Measurements from ENCODE around the gene KRTAP21-2. TPM values are rescaled to one million over a fixed set of nuclear protein-coding genes. Genes with fewer than 3 reads are reported as not detected.

The KRTAP21-2 gene
- total and polyA plus RNA-seq, 2 experiments from 2014 or later: not detected

GRCh38 chr21:30714946-30715345, 32.1 kb downstream of the KRTAP21-2 start:
- TF ChIP-seq EZH2phosphoT487 (IDR thresholded peaks at IDR 0.05; ENCODE audit: insufficient read depth, low read depth): no peak
- TF ChIP-seq EZH2 (IDR thresholded peaks at IDR 0.05; ENCODE audit: insufficient read depth, poor library complexity, severe bottlenecking): no peak
- in situ Hi-C loops (cut with MboI): no loop called here

GRCh38 chr21:30714456-30714855, 32.6 kb downstream of the KRTAP21-2 start:
- Histone ChIP-seq H2AFZ (no peak overlapping the region), H3K79me2 (ENCODE audit: insufficient read depth) (no peaks in the 10 kb centered on the region), H3K27ac (no peak overlapping the region), H3K4me3 (no peak overlapping the region), H3K4me1 (ENCODE audit: insufficient read depth) (no peaks in the 10 kb centered on the region), H3K27me3 (replicated peaks; ENCODE audit: insufficient read depth) (no peaks in the 10 kb centered on the region), H4K20me1 (ENCODE audit: insufficient read depth) (no peaks in the 10 kb centered on the region), H3K9me3 (ENCODE audit: low read depth) (peaks cover 3% of the 10 kb centered on the region), H3K4me2 (ENCODE audit: unreplicated experiment) (no peak overlapping the region), H3K9ac (no peak overlapping the region), H3K36me3 (ENCODE audit: low read depth) (no peaks in the 10 kb centered on the region), H3K9me2 (ENCODE audit: insufficient read depth) (no peaks in the 10 kb centered on the region), H3F3A (ENCODE audit: insufficient read depth) (no peaks in the 10 kb centered on the region)
- WGBS, 2 experiments (ENCODE audit: low coverage in 1 of 2, low lambda C conversion rate in 2 of 2, missing lambda C conversion rate in 2 of 2): 38 to 40% methylated on average over 3 of the region's 3 CpGs
- no peak for TF ChIP-seq EZH2phosphoT487 (IDR thresholded peaks at IDR 0.05; ENCODE audit: insufficient read depth, low read depth)
- TF ChIP-seq EZH2 (IDR thresholded peaks at IDR 0.05; ENCODE audit: insufficient read depth, poor library complexity, severe bottlenecking): no peak
- in situ Hi-C loops (cut with MboI): no loop called here
- no peak for DNase-seq

More at GRCh38 chr21:30714946-30715345, 32.1 kb downstream of the KRTAP21-2 start:
- H3K9me2 ChIP-seq (ENCODE audit: insufficient read depth): no peaks in the 10 kb centered on the region
- H3F3A ChIP-seq (ENCODE audit: insufficient read depth): no peaks in the 10 kb centered on the region
- H3K9ac ChIP-seq: no peak overlapping the region
- H3K79me2 ChIP-seq (ENCODE audit: insufficient read depth): no peaks in the 10 kb centered on the region
- no peaks in the 10 kb centered on the region for H3K4me1 ChIP-seq (ENCODE audit: insufficient read depth)
- no peak overlapping the region for H3K27ac ChIP-seq
- no peaks in the 10 kb centered on the region for H4K20me1 ChIP-seq (ENCODE audit: insufficient read depth)
- H3K27me3 ChIP-seq (replicated peaks; ENCODE audit: insufficient read depth): no peaks in the 10 kb centered on the region
- WGBS, 2 experiments (ENCODE audit: low coverage in 1 of 2, low lambda C conversion rate in 2 of 2, missing lambda C conversion rate in 2 of 2): 12 to 27% methylated on average over 2 of the region's 2 CpGs
- H3K4me3 ChIP-seq: no peak overlapping the region
- H3K4me2 ChIP-seq (ENCODE audit: unreplicated experiment): no peak overlapping the region
- H3K9me3 ChIP-seq (ENCODE audit: low read depth): peaks cover 3% of the 10 kb centered on the region
- no peaks in the 10 kb centered on the region for H3K36me3 ChIP-seq (ENCODE audit: low read depth)
- no peak for DNase-seq
- H2AFZ ChIP-seq: no peak overlapping the region

GRCh38 chr21:30713766-30714165, 33.3 kb downstream of the KRTAP21-2 start:
- Histone ChIP-seq H3K4me3 (no peak overlapping the region), H4K20me1 (ENCODE audit: insufficient read depth) (no peaks in the 10 kb centered on the region), H3K9me3 (ENCODE audit: low read depth) (peaks cover 3% of the 10 kb centered on the region), H3K79me2 (ENCODE audit: insufficient read depth) (no peaks in the 10 kb centered on the region), H3K27ac (no peak overlapping the region), H3K4me1 (ENCODE audit: insufficient read depth) (no peaks in the 10 kb centered on the region), H2AFZ (no peak overlapping the region), H3K9me2 (ENCODE audit: insufficient read depth) (no peaks in the 10 kb centered on the region), H3F3A (ENCODE audit: insufficient read depth) (no peaks in the 10 kb centered on the region), H3K27me3 (replicated peaks; ENCODE audit: insufficient read depth) (no peaks in the 10 kb centered on the region), H3K36me3 (ENCODE audit: low read depth) (no peaks in the 10 kb centered on the region), H3K9ac (no peak overlapping the region), H3K4me2 (ENCODE audit: unreplicated experiment) (no peak overlapping the region)
- TF ChIP-seq EZH2 (IDR thresholded peaks at IDR 0.05; ENCODE audit: insufficient read depth, poor library complexity, severe bottlenecking): no peak
- no peak for TF ChIP-seq EZH2phosphoT487 (IDR thresholded peaks at IDR 0.05; ENCODE audit: insufficient read depth, low read depth)
- DNase-seq: no peak
- in situ Hi-C loops (cut with MboI): no loop called here
- 47 to 54% methylated on average over 3 of the region's 3 CpGs for WGBS, 2 experiments (ENCODE audit: low coverage in 1 of 2, low lambda C conversion rate in 2 of 2, missing lambda C conversion rate in 2 of 2)

- Histone ChIP-seq H3K4me3 (no peak overlapping the region), H3K9me3 (ENCODE audit: low read depth) (peaks cover 3% of the 10 kb centered on the region), H4K20me1 (ENCODE audit: insufficient read depth) (no peaks in the 10 kb centered on the region), H3K36me3 (ENCODE audit: low read depth) (no peaks in the 10 kb centered on the region), H3K27me3 (replicated peaks; ENCODE audit: insufficient read depth) (no peaks in the 10 kb centered on the region), H3K9ac (no peak overlapping the region), H2AFZ (no peak overlapping the region), H3K4me1 (ENCODE audit: insufficient read depth) (no peaks in the 10 kb centered on the region), H3K4me2 (ENCODE audit: unreplicated experiment) (no peak overlapping the region), H3K9me2 (ENCODE audit: insufficient read depth) (no peaks in the 10 kb centered on the region), H3F3A (ENCODE audit: insufficient read depth) (no peaks in the 10 kb centered on the region), H3K79me2 (ENCODE audit: insufficient read depth) (no peaks in the 10 kb centered on the region), H3K27ac (no peak overlapping the region)
- in situ Hi-C loops (cut with MboI): no loop called here
- no peak for TF ChIP-seq EZH2 (IDR thresholded peaks at IDR 0.05; ENCODE audit: insufficient read depth, poor library complexity, severe bottlenecking)
- TF ChIP-seq EZH2phosphoT487 (IDR thresholded peaks at IDR 0.05; ENCODE audit: insufficient read depth, low read depth): no peak
- no peak for DNase-seq
- WGBS, 2 experiments (ENCODE audit: low coverage in 1 of 2, low lambda C conversion rate in 2 of 2, missing lambda C conversion rate in 2 of 2): 0 to 3% methylated on average over 3 of the region's 3 CpGs
Measured at GRCh38 chr21:30710499-30710898, 36.6 kb downstream of the KRTAP21-2 start.

- Histone ChIP-seq H2AFZ (no peak overlapping the region), H3K9ac (no peak overlapping the region), H3K79me2 (ENCODE audit: insufficient read depth) (no peaks in the 10 kb centered on the region), H3F3A (ENCODE audit: insufficient read depth) (no peaks in the 10 kb centered on the region), H3K9me2 (ENCODE audit: insufficient read depth) (no peaks in the 10 kb centered on the region), H4K20me1 (ENCODE audit: insufficient read depth) (no peaks in the 10 kb centered on the region), H3K36me3 (ENCODE audit: low read depth) (no peaks in the 10 kb centered on the region), H3K27ac (no peak overlapping the region), H3K9me3 (ENCODE audit: low read depth) (no peaks in the 10 kb centered on the region), H3K27me3 (replicated peaks; ENCODE audit: insufficient read depth) (no peaks in the 10 kb centered on the region), H3K4me1 (ENCODE audit: insufficient read depth) (no peaks in the 10 kb centered on the region), H3K4me2 (ENCODE audit: unreplicated experiment) (no peak overlapping the region), H3K4me3 (no peak overlapping the region)
- in situ Hi-C loops (cut with MboI): no loop called here
- TF ChIP-seq EZH2 (IDR thresholded peaks at IDR 0.05; ENCODE audit: insufficient read depth, poor library complexity, severe bottlenecking): no peak
- TF ChIP-seq EZH2phosphoT487 (IDR thresholded peaks at IDR 0.05; ENCODE audit: insufficient read depth, low read depth): no peak
- no peak for DNase-seq
Measured at GRCh38 chr21:30707409-30707808, 39.6 kb downstream of the KRTAP21-2 start.

Small RNA genes lying within 50 kb of the gene (small RNA-seq; reads per million reads assigned to genes)
- not detected for gene AP000244.1 (ENCODE audit: low read depth, low replicate concordance)
- not detected for gene KRTAP21-3 (ENCODE audit: low read depth, low replicate concordance)

Other genes starting within 250 kb of the KRTAP21-2 start
- not detected in 2 replicates for gene KRTAP19-5, start 245.1 kb downstream of the KRTAP21-2 start, total RNA-seq (2014; rRNA removed; shearing (Covaris generic))
- not detected in 2 replicates for gene KRTAP19-5, start 245.1 kb downstream of the KRTAP21-2 start, polyA plus RNA-seq (2016; fragmentation: Nextera tagmentation; extraction: Ambion mirVana)
- gene KRTAP19-6, start 205.4 kb downstream of the KRTAP21-2 start, total RNA-seq (2014; rRNA removed; shearing (Covaris generic)): not detected in 2 replicates
- gene KRTAP19-6, start 205.4 kb downstream of the KRTAP21-2 start, polyA plus RNA-seq (2016; fragmentation: Nextera tagmentation; extraction: Ambion mirVana): not detected in 2 replicates
- not detected in 2 replicates for gene KRTAP19-7, start 185.9 kb downstream of the KRTAP21-2 start, total RNA-seq (2014; rRNA removed; shearing (Covaris generic))
- not detected in 2 replicates for gene KRTAP19-7, start 185.9 kb downstream of the KRTAP21-2 start, polyA plus RNA-seq (2016; fragmentation: Nextera tagmentation; extraction: Ambion mirVana)
- not detected in 2 replicates for gene KRTAP22-2, start 156.9 kb downstream of the KRTAP21-2 start, total RNA-seq (2014; rRNA removed; shearing (Covaris generic))
- not detected in 2 replicates for gene KRTAP22-2, start 156.9 kb downstream of the KRTAP21-2 start, polyA plus RNA-seq (2016; fragmentation: Nextera tagmentation; extraction: Ambion mirVana)
- gene KRTAP6-3, start 154.8 kb downstream of the KRTAP21-2 start, total RNA-seq (2014; rRNA removed; shearing (Covaris generic)): not detected in 2 replicates
- not detected in 2 replicates for gene KRTAP6-3, start 154.8 kb downstream of the KRTAP21-2 start, polyA plus RNA-seq (2016; fragmentation: Nextera tagmentation; extraction: Ambion mirVana)
- gene KRTAP6-2, start 148.4 kb downstream of the KRTAP21-2 start, total RNA-seq (2014; rRNA removed; shearing (Covaris generic)): not detected in 2 replicates
- not detected in 2 replicates for gene KRTAP6-2, start 148.4 kb downstream of the KRTAP21-2 start, polyA plus RNA-seq (2016; fragmentation: Nextera tagmentation; extraction: Ambion mirVana)
- not detected in 2 replicates for gene KRTAP22-1, start 146.2 kb downstream of the KRTAP21-2 start, total RNA-seq (2014; rRNA removed; shearing (Covaris generic))
- gene KRTAP22-1, start 146.2 kb downstream of the KRTAP21-2 start, polyA plus RNA-seq (2016; fragmentation: Nextera tagmentation; extraction: Ambion mirVana): not detected in 2 replicates
- gene KRTAP6-1, start 133.3 kb downstream of the KRTAP21-2 start, total RNA-seq (2014; rRNA removed; shearing (Covaris generic)): not detected in 2 replicates
- gene KRTAP6-1, start 133.3 kb downstream of the KRTAP21-2 start, polyA plus RNA-seq (2016; fragmentation: Nextera tagmentation; extraction: Ambion mirVana): not detected in 2 replicates
- not detected in 2 replicates for gene KRTAP20-1, start 130.8 kb downstream of the KRTAP21-2 start, total RNA-seq (2014; rRNA removed; shearing (Covaris generic))
- gene KRTAP20-1, start 130.8 kb downstream of the KRTAP21-2 start, polyA plus RNA-seq (2016; fragmentation: Nextera tagmentation; extraction: Ambion mirVana): not detected in 2 replicates
- gene KRTAP20-4, start 126.6 kb downstream of the KRTAP21-2 start, total RNA-seq (2014; rRNA removed; shearing (Covaris generic)): not detected in 2 replicates
- not detected in 2 replicates for gene KRTAP20-4, start 126.6 kb downstream of the KRTAP21-2 start, polyA plus RNA-seq (2016; fragmentation: Nextera tagmentation; extraction: Ambion mirVana)
- gene KRTAP20-2, start 112.1 kb downstream of the KRTAP21-2 start, total RNA-seq (2014; rRNA removed; shearing (Covaris generic)): not detected in 2 replicates
- gene KRTAP20-2, start 112.1 kb downstream of the KRTAP21-2 start, polyA plus RNA-seq (2016; fragmentation: Nextera tagmentation; extraction: Ambion mirVana): not detected in 2 replicates
- not detected in 2 replicates for gene KRTAP20-3, start 104.4 kb downstream of the KRTAP21-2 start, total RNA-seq (2014; rRNA removed; shearing (Covaris generic))
- not detected in 2 replicates for gene KRTAP20-3, start 104.4 kb downstream of the KRTAP21-2 start, polyA plus RNA-seq (2016; fragmentation: Nextera tagmentation; extraction: Ambion mirVana)
- gene KRTAP21-3, start 28.5 kb downstream of the KRTAP21-2 start, total RNA-seq (2014; rRNA removed; shearing (Covaris generic)): not detected in 2 replicates
- not detected in 2 replicates for gene KRTAP21-3, start 28.5 kb downstream of the KRTAP21-2 start, polyA plus RNA-seq (2016; fragmentation: Nextera tagmentation; extraction: Ambion mirVana)
- not detected in 2 replicates for gene KRTAP21-1, start 8.2 kb upstream of the KRTAP21-2 start, total RNA-seq (2014; rRNA removed; shearing (Covaris generic))
- gene KRTAP21-1, start 8.2 kb upstream of the KRTAP21-2 start, polyA plus RNA-seq (2016; fragmentation: Nextera tagmentation; extraction: Ambion mirVana): not detected in 2 replicates
- gene KRTAP8-1, start 66.0 kb upstream of the KRTAP21-2 start, total RNA-seq (2014; rRNA removed; shearing (Covaris generic)): not detected in 2 replicates
- not detected in 2 replicates for gene KRTAP8-1, start 66.0 kb upstream of the KRTAP21-2 start, polyA plus RNA-seq (2016; fragmentation: Nextera tagmentation; extraction: Ambion mirVana)
- gene KRTAP7-1, start 82.5 kb upstream of the KRTAP21-2 start, total RNA-seq (2014; rRNA removed; shearing (Covaris generic)): not detected in 2 replicates
- gene KRTAP7-1, start 82.5 kb upstream of the KRTAP21-2 start, polyA plus RNA-seq (2016; fragmentation: Nextera tagmentation; extraction: Ambion mirVana): not detected in 2 replicates
- gene KRTAP11-1, start 134.3 kb upstream of the KRTAP21-2 start, total RNA-seq (2014; rRNA removed; shearing (Covaris generic)): not detected in 2 replicates
- not detected in 2 replicates for gene KRTAP11-1, start 134.3 kb upstream of the KRTAP21-2 start, polyA plus RNA-seq (2016; fragmentation: Nextera tagmentation; extraction: Ambion mirVana)

Measured in GM23248 (cell line).